Measurements from ENCODE around the gene GID8. TPM values are rescaled to one million over a fixed set of nuclear protein-coding genes. Genes with fewer than 3 reads are reported as not detected.

Gene GID8
- total and polyA plus RNA-seq, 2 of the 13 experiments (the other 11 are each of a cell fraction or from before 2014, with no cell fraction given): 39.6 to 59.8 TPM

DNA sequence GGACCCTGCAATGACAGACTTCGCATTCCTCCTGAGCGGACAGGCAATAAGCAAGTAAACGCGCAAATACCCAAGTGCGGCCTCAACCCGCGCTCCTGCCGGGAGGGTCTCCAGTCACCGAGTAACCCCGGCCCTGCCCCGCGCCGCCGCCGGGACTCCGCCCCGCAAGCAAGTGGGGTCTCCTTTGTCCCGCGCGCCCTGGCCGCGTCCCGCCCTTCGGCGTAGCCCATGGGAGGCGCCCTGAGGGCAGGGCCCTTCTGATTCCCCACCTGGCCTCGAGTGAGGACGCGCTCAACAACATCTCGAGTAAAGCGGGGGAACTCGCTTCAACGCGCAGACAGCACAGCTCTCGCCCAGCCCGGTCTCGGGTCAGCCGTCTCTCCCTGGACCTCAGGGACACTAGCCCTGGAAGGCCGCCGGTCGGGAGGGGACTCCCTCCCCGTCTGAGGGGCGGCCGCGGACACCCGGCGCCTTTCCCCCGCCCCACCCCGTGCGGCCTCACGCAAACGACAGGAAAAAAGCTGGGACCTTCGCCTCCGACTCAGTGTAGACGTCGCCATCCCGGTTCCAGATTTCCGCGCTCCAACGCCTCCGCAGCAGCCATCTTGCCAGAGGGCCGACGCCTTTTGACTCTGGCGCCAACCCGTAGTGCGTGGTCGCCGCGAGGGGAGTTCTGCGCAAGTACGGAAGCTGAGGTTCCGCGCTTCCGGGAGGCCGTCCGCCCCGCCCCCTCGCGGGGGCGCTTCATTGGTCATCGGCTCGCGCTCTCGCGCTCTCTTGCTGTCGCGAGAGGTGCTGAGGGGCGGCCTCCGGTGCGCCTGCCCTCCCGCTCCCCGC, 461 bp upstream of the GID8 start (continued):
- peak; percentile 92 for TF ChIP-seq ZNF749 (CRISPR knock-in tag; IDR thresholded peaks at IDR 0.05; ENCODE audit: borderline replicate concordance)
- TF ChIP-seq ZNF546 (CRISPR knock-in tag; conservative IDR thresholded peaks at IDR 0.05): peak; percentile 64; the same call in 1 of the 2 replicates
- no peak; the same call in none of the 2 replicates for TF ChIP-seq SIX1 (CRISPR knock-in tag; IDR thresholded peaks at IDR 0.05; ENCODE audit: borderline replicate concordance)
- TF ChIP-seq, protein P1, sequence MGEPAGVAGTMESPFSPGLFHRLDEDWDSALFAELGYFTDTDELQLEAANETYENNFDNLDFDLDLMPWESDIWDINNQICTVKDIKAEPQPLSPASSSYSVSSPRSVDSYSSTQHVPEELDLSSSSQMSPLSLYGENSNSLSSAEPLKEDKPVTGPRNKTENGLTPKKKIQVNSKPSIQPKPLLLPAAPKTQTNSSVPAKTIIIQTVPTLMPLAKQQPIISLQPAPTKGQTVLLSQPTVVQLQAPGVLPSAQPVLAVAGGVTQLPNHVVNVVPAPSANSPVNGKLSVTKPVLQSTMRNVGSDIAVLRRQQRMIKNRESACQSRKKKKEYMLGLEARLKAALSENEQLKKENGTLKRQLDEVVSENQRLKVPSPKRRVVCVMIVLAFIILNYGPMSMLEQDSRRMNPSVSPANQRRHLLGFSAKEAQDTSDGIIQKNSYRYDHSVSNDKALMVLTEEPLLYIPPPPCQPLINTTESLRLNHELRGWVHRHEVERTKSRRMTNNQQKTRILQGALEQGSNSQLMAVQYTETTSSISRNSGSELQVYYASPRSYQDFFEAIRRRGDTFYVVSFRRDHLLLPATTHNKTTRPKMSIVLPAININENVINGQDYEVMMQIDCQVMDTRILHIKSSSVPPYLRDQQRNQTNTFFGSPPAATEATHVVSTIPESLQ (CRISPR knock-in tag; conservative IDR thresholded peaks at IDR 0.05): peak; percentile 95; the same call in 1 of the 2 replicates
- peak; percentile 90 for TF ChIP-seq HDAC2 (CRISPR knock-in tag; IDR thresholded peaks at IDR 0.05)
- 0 out of 2 replicates have a peak, but pooled peaks have one; percentile 71 for TF ChIP-seq SATB2 (CRISPR knock-in tag; IDR thresholded peaks at IDR 0.05)
- peak; percentile 98 for TF ChIP-seq YEATS2 (CRISPR knock-in tag; IDR thresholded peaks at IDR 0.05; ENCODE audit: borderline replicate concordance)
- peak; percentile 97 for TF ChIP-seq WIZ (CRISPR knock-in tag; IDR thresholded peaks at IDR 0.05)
- TF ChIP-seq EHMT2 (IDR thresholded peaks at IDR 0.05; ENCODE audit: borderline replicate concordance, low read depth, low read length): no peak
- TF ChIP-seq ATM (IDR thresholded peaks at IDR 0.05; ENCODE audit: borderline replicate concordance): no peak
- peak; percentile 100 for TF ChIP-seq SAP130 (CRISPR knock-in tag; IDR thresholded peaks at IDR 0.05; ENCODE audit: low read depth)
- TF ChIP-seq ARNT2 (CRISPR knock-in tag; IDR thresholded peaks at IDR 0.05; ENCODE audit: low read depth): peak; percentile 99
- peak; percentile 100 for TF ChIP-seq MYC (CRISPR knock-in tag; IDR thresholded peaks at IDR 0.05; ENCODE audit: borderline replicate concordance)
- TF ChIP-seq U2AF1 (optimal IDR thresholded peaks at IDR 0.05; ENCODE audit: low read depth, low read length): peak; percentile 84
- peak; percentile 96 for TF ChIP-seq YEATS4 (CRISPR knock-in tag; IDR thresholded peaks at IDR 0.05; ENCODE audit: borderline replicate concordance)
- no peak for TF ChIP-seq PRMT3 (CRISPR knock-in tag; IDR thresholded peaks at IDR 0.05; ENCODE audit: borderline replicate concordance, low read depth)
- TF ChIP-seq ZNF891 (CRISPR knock-in tag; IDR thresholded peaks at IDR 0.05): peak; percentile 98
- 0 out of 2 replicates have a peak, but pooled peaks have one; percentile 16 for TF ChIP-seq HHEX (CRISPR knock-in tag; IDR thresholded peaks at IDR 0.05)
- TF ChIP-seq PHB2 (IDR thresholded peaks at IDR 0.05; ENCODE audit: partially characterized antibody): no peak
- peak; percentile 92; the same call in 1 of the 2 replicates for TF ChIP-seq ZNF274 (CRISPR knock-in tag; IDR thresholded peaks at IDR 0.05)
- TF ChIP-seq GATAD2A (CRISPR knock-in tag; IDR thresholded peaks at IDR 0.05): peak; percentile 78
- TF ChIP-seq, protein P2, sequence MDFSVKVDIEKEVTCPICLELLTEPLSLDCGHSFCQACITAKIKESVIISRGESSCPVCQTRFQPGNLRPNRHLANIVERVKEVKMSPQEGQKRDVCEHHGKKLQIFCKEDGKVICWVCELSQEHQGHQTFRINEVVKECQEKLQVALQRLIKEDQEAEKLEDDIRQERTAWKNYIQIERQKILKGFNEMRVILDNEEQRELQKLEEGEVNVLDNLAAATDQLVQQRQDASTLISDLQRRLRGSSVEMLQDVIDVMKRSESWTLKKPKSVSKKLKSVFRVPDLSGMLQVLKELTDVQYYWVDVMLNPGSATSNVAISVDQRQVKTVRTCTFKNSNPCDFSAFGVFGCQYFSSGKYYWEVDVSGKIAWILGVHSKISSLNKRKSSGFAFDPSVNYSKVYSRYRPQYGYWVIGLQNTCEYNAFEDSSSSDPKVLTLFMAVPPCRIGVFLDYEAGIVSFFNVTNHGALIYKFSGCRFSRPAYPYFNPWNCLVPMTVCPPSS (IDR thresholded peaks at IDR 0.05): no peak
- peak; percentile 83 for TF ChIP-seq TBL1XR1 (IDR thresholded peaks at IDR 0.05; ENCODE audit: borderline replicate concordance, low read length, partially characterized antibody)
- no peak for TF ChIP-seq SOX13 (IDR thresholded peaks at IDR 0.05)
- peak in 1 of 2 experiments; percentile 69; a peak in 2 of 4 replicates for TF ChIP-seq SOX13 (CRISPR knock-in tag; conservative IDR thresholded peaks at IDR 0.05 in 1 of 2, IDR thresholded peaks at IDR 0.05 in 1 of 2)
- TF ChIP-seq ZNF296 (CRISPR knock-in tag; conservative IDR thresholded peaks at IDR 0.05): peak; percentile 90; the same call in 1 of the 2 replicates
- TF ChIP-seq MBD4 (IDR thresholded peaks at IDR 0.05; ENCODE audit: borderline replicate concordance, low read length): no peak
